HG03571 (cell line): ENCODE measurements around the gene CXCL16.
"Not testable (repeated sequence)": the region's sequence is repeated elsewhere in the genome, so short reads cannot be mapped to it uniquely, and the experiment has no call there.

ENCODE experiments used
- ATAC-seq: cut with Tn5 transposase; IDR thresholded peaks from one replicate; pipeline ENCODE4 v1.9.1; 2021; ENCODE audit not compliant: unreplicated experiment

Gene CXCL16

DNA sequence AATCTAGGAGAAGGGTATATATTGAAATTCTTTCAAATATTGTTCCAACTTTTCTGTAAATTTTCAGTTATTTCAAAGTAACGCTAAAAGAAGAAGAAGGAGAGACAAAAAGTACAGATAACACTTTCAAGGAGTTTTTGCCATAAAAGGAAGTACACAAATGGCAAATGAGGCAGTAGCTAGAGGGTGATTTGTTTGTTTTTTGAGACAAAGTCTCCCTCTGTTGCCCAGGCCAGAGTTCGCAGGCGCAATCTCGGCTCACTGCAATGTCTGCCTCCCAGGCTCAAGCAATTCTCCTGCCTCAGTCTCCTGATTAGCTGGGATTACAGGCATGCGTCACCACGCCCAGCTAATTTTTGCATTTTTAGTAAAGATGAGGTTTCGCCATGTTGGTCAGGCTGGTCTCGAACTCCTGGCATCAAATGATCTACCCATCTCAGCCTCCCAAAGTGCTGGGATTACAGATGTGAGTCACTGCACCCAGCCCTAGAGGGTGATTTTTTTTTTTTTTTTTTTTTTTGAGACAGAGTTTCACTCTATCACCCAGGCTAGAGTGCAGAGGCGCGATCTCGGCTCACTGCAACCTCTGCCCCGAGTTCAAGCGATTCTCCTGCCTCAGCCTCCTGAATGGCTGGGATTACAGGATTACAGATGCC is 40.2 kb downstream of the CXCL16 start:
- not testable (repeated sequence) for ATAC-seq

DNA sequence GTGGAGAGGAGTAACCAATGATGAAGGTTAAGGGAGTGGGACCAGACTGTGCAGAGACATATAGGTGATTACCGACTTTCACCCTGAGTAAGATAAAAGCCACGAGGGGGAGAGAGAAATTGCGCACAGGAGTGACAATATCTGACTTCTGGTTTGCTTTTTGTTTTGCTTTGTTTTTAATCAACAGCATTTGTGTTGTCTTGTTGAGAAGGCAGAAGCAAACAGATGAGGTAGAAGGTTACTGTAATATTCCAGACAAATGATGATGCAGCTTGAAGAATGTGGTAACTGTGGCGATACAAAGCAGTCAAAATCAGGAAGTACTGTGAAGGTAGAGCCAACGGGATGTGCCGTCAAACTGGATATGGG is 43.3 kb downstream of the CXCL16 start:
- ATAC-seq, result no peak

DNA sequence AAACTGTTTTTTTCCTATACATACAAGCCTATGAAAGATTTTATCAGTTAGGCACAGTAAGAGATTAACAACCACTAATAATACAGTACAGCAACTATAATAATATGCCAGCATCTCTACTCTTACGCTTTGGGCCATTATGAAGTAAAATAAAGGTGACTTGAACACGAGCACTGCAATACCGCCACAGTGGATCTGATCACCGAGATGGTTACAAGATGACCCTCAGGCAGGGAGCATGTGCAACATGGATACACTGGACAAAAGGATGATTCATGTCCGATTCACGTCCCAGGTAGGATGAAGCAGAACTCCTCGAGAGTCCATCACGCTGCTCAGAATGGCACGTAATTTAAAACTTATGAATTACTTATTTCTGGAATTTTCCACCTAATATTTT is 46.3 kb downstream of the CXCL16 start:
- no peak for ATAC-seq

DNA sequence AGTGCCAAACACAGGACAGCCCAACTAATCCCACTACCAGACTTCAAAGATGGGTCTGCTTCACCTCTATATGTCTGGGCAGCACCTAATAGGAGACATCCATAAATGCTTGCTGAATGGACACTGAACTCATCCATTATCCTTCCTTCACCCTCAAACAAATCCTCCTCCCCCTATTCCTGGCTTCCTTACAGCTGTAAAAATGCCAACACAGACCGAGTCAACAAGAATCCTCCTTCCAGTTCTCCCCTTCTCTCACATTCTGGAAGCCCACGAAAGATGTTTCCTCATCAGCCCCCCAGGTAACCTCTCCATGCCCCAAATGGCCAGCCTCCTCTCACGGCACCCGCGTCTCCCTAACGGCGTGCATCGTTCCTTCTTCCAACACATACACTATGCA is 48.0 kb downstream of the CXCL16 start:
- no peak for ATAC-seq

DNA sequence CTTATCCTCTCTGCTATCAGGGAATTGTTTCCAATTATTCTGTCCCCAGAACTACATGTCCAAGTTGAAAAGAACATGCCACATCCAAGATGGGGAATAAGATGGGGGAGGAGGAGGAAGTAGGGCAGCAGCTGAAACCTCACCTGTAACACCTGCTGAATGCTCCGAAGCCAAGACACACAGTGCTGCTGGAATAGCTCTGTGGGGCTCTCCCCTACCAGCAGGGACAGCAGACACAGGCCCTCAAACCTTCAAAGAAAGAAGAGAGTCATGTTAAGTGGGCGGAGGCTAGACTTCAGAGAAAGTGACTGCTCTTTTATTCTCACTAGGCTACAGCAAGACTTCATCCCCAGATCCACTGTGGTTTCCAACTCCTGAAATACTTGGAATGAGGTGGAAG is 49.0 kb downstream of the CXCL16 start:
- no peak for ATAC-seq

DNA sequence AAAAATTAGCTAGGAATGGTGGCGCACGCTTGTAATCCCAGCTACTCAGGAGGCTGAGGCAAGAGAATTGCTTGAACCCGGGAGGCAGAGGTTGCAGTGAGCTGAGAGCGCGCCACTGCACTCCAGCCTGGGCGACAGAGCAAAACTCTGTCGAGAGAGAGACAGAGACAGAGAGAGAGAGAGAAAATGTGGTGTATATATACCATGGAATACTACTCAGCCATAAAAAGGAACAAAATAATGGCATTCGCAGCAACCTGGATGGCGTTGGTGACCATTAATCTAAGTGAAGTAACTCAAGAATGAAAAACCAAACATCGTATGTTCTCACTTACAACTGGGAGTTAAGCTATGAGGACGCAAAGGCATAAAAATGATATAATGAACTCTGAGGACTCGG is 49.9 kb downstream of the CXCL16 start:
- not testable (repeated sequence) for ATAC-seq

DNA sequence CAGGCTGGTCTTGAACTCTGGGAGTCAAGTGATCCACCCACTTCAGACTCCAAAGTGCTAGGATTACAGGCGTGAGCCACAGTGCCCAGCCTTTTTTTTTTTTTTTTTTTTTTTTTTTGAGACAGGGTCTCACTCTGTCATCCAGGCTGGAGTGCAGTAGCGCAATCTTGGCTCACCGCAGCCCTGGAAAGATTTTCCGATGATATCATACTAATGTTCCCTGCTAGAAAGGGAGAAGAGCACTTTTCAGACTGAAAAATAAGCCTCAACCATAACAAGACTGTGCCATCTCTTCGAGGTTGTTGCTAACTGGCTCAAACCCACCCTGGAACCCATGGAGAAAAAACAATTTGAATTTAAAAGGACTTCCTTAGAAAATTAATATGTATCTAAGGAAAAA is 56.0 kb downstream of the CXCL16 start:
- not testable (repeated sequence) for ATAC-seq
